IPS DF 6.9 (cell line): ENCODE measurements around the gene TRIM59.
"Not testable (repeated sequence)": the region's sequence is repeated elsewhere in the genome, so short reads cannot be mapped to it uniquely, and the experiment has no call there.

ENCODE experiments used
- DNase-seq: peaks from one replicate; pipeline ENCODE4 v3.0.0-alpha.2; 2013; ENCODE audit warnings: low read depth, low spot score
- H3K27ac ChIP-seq: one replicate; pipeline ENCODE4 v1.5.1; 2013; ENCODE audit warnings: low read length, control low read depth
- H3K27me3 ChIP-seq: 2 replicates; pipeline ENCODE4 v1.6.1; 2013; ENCODE audit warnings: mild to moderate bottlenecking, low read length; ENCODE audit not compliant: control insufficient read depth, insufficient read depth
- H3K36me3 ChIP-seq: 2 replicates; pipeline ENCODE4 v1.6.1; 2013; ENCODE audit warnings: low read length; ENCODE audit not compliant: control insufficient read depth, insufficient read depth
- H3K4me1 ChIP-seq: 2 replicates; pipeline ENCODE4 v1.6.1; 2013; ENCODE audit warnings: low read length; ENCODE audit not compliant: control insufficient read depth, insufficient read depth
- H3K4me3 ChIP-seq: 2 replicates; pipeline ENCODE4 v1.5.1; 2013; ENCODE audit warnings: mild to moderate bottlenecking, low read length
- H3K9me3 ChIP-seq: 2 replicates; pipeline ENCODE4 v1.6.1; 2013; ENCODE audit warnings: low read length, inconsistent platforms; ENCODE audit not compliant: control insufficient read depth, insufficient read depth
- WGBS: extraction: QIAGEN DNeasy Blood & Tissue Kit; methylation state at CpG from one replicate; pipeline ENCODE4 v1.1.7; 2013; ENCODE audit warnings: mixed read lengths, missing lambda C conversion rate; ENCODE audit not compliant: insufficient read length, insufficient coverage; 5-methylcytosine and 5-hydroxymethylcytosine counted together

The TRIM59 gene

DNA sequence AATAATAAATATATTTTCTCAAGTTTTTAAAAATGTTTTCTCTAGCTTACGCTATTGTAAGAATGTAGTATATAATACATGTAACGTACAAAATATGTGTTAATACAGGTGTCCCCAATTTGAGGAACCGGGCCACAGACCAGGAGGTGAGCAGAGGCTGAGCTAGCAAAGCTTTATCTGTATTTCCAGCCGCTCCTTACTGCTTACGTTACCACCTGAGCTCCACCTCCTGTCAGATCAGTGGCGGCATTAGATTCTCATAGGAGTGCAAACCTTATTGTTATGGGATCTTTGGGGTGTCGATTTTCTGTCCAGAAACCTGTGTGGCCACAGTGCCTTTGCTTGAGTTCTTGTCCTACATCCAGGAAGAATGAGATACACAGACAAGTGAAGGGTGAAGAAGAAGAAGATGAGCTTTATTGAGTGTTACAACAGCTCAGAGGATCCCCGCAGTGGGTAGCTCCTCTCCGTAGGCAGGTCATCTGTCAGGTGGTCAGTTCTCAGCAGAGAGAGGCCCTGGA lies 9.9 kb upstream of the TRIM59 start:
- no peak for DNase-seq
- Histone ChIP-seq H3K36me3 (no peaks in the 10 kb centered on the region), H3K9me3 (no peaks in the 10 kb centered on the region), H3K4me1 (no peaks in the 10 kb centered on the region), H3K27me3 (no peaks in the 10 kb centered on the region; the same call in 1 of the 2 replicates), H3K27ac (no peak overlapping the region), H3K4me3 (no peak overlapping the region)
- WGBS = no CpG with 5 or more reads among the region's 9 CpGs

GRCh38 chr3:160458151-160458550 lies 8.6 kb upstream of the TRIM59 start:
- Histone ChIP-seq H3K4me1 (no peaks in the 10 kb centered on the region), H3K36me3 (no peaks in the 10 kb centered on the region), H3K9me3 (no peaks in the 10 kb centered on the region), H3K4me3 (no peak overlapping the region), H3K27me3 (no peaks in the 10 kb centered on the region; the same call in 1 of the 2 replicates), H3K27ac (no peak overlapping the region)
- DNase-seq = no peak
- WGBS = no CpG with 5 or more reads among the region's 4 CpGs

DNA sequence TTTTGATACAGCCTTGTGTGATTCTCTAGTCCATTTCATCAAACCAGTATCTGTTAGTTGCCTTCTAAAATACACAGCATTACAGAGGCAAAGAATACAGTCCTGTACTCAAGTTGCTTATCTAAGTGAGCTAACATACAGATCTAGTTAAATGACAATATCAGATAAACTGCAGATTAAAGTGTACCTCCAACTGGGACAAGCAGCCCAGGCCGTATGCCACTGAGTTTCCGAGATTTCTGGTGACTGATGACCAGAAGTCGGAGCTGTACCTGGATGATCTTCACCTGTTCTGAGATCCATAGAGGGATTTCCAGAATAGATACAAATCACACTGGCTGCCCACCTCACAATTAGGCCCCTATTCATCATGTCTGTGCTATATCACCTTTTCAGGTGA lies 6.3 kb upstream of the TRIM59 start:
- whole genome bisulfite sequencing = no CpG with 5 or more reads among the region's 3 CpGs
- no peaks in the 10 kb centered on the region for H3K27me3 ChIP-seq
- H3K4me1 ChIP-seq = no peaks in the 10 kb centered on the region
- no peak for DNase-seq
- H3K4me3 ChIP-seq = no peak overlapping the region
- H3K9me3 ChIP-seq = no peaks in the 10 kb centered on the region
- no peak overlapping the region for H3K27ac ChIP-seq
- no peaks in the 10 kb centered on the region for H3K36me3 ChIP-seq

DNA sequence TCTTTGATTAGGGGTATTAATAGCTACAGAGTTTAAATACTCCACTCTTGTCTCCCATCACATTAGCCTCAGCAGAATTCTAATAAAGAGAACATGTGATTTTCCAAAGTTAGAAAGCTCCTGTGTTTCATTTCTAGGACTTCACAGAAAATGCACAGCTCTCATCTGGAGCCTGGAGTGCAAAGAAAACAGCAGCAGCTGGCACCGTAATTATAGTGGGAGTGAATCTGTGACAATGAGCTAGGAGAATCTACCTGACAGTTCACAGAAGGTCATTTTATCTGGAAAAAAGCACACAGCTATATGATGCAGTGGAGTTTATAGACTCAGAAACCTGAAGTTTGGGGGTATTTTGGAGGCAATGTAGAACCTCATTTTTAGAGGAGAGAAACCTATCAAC lies 5.4 kb upstream of the TRIM59 start:
- H3K27me3 ChIP-seq = no peaks in the 10 kb centered on the region
- no peak overlapping the region for H3K4me3 ChIP-seq
- H3K9me3 ChIP-seq = no peaks in the 10 kb centered on the region
- H3K4me1 ChIP-seq = no peaks in the 10 kb centered on the region
- no peak for DNase-seq
- H3K36me3 ChIP-seq = no peaks in the 10 kb centered on the region
- H3K27ac ChIP-seq = no peak overlapping the region
- WGBS = no CpG with 5 or more reads among the region's 1 CpG

DNA sequence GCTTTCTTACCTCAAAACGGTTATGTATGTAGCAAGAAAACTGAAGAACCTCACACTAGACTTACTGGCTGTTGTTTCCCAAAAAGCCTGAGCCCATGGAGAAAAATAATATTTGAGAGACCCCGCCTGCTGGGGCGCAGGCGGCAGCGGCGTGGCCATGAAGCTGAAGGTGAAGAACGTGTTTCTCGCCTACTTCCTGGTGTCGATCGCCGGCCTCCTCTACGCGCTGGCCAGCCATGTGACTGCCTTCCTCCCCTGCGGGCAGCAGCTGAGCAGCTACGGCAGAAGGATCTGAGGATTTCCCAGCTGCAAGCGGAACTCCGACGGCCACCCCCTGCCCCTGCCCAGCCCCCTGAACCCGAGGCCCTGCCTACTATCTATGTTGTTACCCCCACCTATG lies 2.7 kb upstream of the TRIM59 start:
- H3K4me3 ChIP-seq, H3K4me1 ChIP-seq, H3K27me3 ChIP-seq, H3K27ac ChIP-seq, DNase-seq, H3K36me3 ChIP-seq, H3K9me3 ChIP-seq: not testable (repeated sequence)
- WGBS = no CpG with 5 or more reads among the region's 19 CpGs

GRCh38 chr3:160451602-160452001 lies 2.0 kb upstream of the TRIM59 start:
- Histone ChIP-seq H3K27ac (no peak overlapping the region), H3K9me3 (no peaks in the 10 kb centered on the region), H3K27me3 (no peaks in the 10 kb centered on the region), H3K4me3 (no peak overlapping the region), H3K36me3 (no peaks in the 10 kb centered on the region; the same call in 1 of the 2 replicates), H3K4me1 (no peaks in the 10 kb centered on the region)
- no peak for DNase-seq
- WGBS = no CpG with 5 or more reads among the region's 4 CpGs

DNA sequence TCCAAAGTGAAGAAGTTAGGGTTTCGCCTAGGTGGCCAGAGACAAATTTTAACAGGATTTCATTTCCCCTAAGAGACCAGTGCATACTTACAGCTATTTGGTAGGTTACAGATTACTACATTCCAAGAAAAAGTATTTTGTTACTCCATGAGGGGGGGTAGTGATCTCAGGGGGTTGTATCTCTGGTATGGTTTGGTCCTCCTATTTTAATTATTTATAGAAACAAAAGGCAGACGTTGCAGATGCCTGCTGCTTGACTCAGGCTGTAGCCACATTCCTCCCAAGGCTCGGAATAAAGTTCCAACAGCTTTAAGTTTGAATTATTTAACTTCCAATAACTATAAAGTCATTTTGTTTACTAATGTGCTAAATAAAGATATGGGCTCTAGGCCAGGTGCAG lies 1.3 kb upstream of the TRIM59 start:
- Histone ChIP-seq H3K4me3 (peak overlapping the region; percentile 75; the same call in 1 of the 2 replicates), H3K9me3 (no peaks in the 10 kb centered on the region), H3K36me3 (no peaks in the 10 kb centered on the region; the same call in 1 of the 2 replicates), H3K4me1 (no peaks in the 10 kb centered on the region), H3K27me3 (no peaks in the 10 kb centered on the region), H3K27ac (no peak overlapping the region)
- WGBS = no CpG with 5 or more reads among the region's 3 CpGs
- no peak for DNase-seq

GRCh38 chr3:160448845-160449635 lies 546 bp downstream of the TRIM59 start:
- peak overlapping the region; percentile 75 for H3K4me3 ChIP-seq
- no CpG with 5 or more reads among the region's 26 CpGs for WGBS
- no peaks in the 10 kb centered on the region for H3K4me1 ChIP-seq
- no peaks in the 10 kb centered on the region for H3K9me3 ChIP-seq
- peaks cover 3% of the 10 kb centered on the region; the same call in 1 of the 2 replicates for H3K36me3 ChIP-seq
- no peak overlapping the region for H3K27ac ChIP-seq
- peak; percentile 11 for DNase-seq
- no peaks in the 10 kb centered on the region for H3K27me3 ChIP-seq

DNA sequence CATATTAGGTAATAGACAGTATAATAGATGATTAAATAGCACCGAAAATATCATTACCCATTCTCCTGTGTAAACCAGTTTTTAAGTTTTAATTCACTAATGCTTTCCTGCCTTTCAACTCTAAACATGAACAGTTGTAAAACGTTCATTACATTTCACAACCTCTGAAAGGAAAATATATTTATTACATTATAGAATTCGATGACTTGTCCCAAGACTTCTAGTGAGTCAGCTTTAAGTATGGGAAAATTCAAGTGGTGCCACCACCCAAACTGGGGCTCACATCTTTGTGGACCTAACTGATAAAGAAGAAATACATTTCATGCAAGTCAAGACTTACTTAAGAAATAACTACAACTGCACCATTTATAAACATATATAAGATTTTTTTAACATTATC lies 2.0 kb downstream of the TRIM59 start:
- no peak for DNase-seq
- no CpG with 5 or more reads among the region's 3 CpGs for WGBS
- Histone ChIP-seq H3K4me1 (peaks cover 1% of the 10 kb centered on the region; the same call in 1 of the 2 replicates), H3K36me3 (peaks cover 3% of the 10 kb centered on the region; the same call in 1 of the 2 replicates), H3K9me3 (no peaks in the 10 kb centered on the region), H3K4me3 (no peak overlapping the region), H3K27me3 (no peaks in the 10 kb centered on the region), H3K27ac (no peak overlapping the region)

DNA sequence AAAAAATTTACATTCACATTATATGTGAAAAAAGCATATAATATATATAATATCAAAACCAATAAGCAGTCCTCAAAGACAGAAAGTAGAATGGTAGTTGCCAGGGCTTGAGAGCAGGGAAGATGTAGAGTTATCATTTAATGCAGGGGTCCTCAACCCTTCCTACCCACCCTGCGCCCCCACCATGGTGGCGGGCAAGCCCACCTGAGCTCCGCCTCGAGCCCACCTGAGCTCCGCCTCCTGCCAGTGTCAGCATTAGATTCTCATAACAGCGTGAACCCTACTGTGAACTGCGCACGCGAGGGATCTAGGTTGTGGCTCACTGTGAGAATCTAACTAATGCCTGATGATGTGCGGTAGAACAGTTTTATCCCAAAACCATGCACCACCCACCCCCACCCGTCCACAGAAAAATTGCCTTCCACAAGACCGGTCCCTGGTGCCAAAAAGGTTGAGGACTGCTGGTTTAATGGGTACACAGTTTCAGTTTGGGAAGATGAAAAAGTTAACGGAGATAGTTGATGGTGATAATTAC lies 3.0 kb downstream of the TRIM59 start:
- no CpG with 5 or more reads among the region's 13 CpGs for WGBS
- Histone ChIP-seq H3K4me1 (peaks cover 1% of the 10 kb centered on the region; the same call in 1 of the 2 replicates), H3K27me3 (no peaks in the 10 kb centered on the region), H3K9me3 (no peaks in the 10 kb centered on the region), H3K4me3 (no peak overlapping the region), H3K27ac (no peak overlapping the region), H3K36me3 (peaks cover 3% of the 10 kb centered on the region; the same call in 1 of the 2 replicates)
- DNase-seq = no peak
